DMS153 (cell line): Measurements from ENCODE around the gene ABCC8.
"Not testable (repeated sequence)": the region's sequence is repeated elsewhere in the genome, so short reads cannot be mapped to it uniquely, and the experiment has no call there.

Source experiments
- DNase-seq: peaks from one replicate; lab custom pipeline; 2025; lab: John Stamatoyannopoulos, UW

Gene ABCC8

GRCh38 chr11:17428261-17428660 lies 48.4 kb downstream of the ABCC8 start:
- DNase-seq = no peak

GRCh38 chr11:17426233-17426632 lies 50.4 kb downstream of the ABCC8 start:
- DNase-seq = not testable (repeated sequence)

- no peak for DNase-seq
Measured at GRCh38 chr11:17423533-17424310, 52.9 kb downstream of the ABCC8 start.

- no peak for DNase-seq
Measured at GRCh38 chr11:17421781-17422180, 54.9 kb downstream of the ABCC8 start.

GRCh38 chr11:17418444-17419081 lies 58.1 kb downstream of the ABCC8 start:
- no peak for DNase-seq

- no peak for DNase-seq
Measured at GRCh38 chr11:17416492-17416891, 60.2 kb downstream of the ABCC8 start.

GRCh38 chr11:17415523-17416104 lies 61.0 kb downstream of the ABCC8 start:
- DNase-seq = no peak

- no peak for DNase-seq
Measured at GRCh38 chr11:17414992-17415391, 61.7 kb downstream of the ABCC8 start.

GRCh38 chr11:17414317-17414737 lies 62.3 kb downstream of the ABCC8 start:
- peak; percentile 79 for DNase-seq

- DNase-seq = peak; percentile 95
Measured at GRCh38 chr11:17413414-17414316, 63.0 kb downstream of the ABCC8 start.

GRCh38 chr11:17412488-17413180 lies 64.0 kb downstream of the ABCC8 start:
- DNase-seq = peak; percentile 24

GRCh38 chr11:17411418-17411817 lies 65.2 kb downstream of the ABCC8 start:
- no peak for DNase-seq

GRCh38 chr11:17410606-17411379 lies 65.9 kb downstream of the ABCC8 start:
- no peak for DNase-seq

- peak; percentile 37 for DNase-seq
Measured at GRCh38 chr11:17408641-17409040, 68.0 kb downstream of the ABCC8 start.

- DNase-seq = no peak
Measured at GRCh38 chr11:17408026-17408425, 68.6 kb downstream of the ABCC8 start.

GRCh38 chr11:17407575-17407974 lies 69.1 kb downstream of the ABCC8 start:
- DNase-seq = no peak

- DNase-seq = no peak
Measured at GRCh38 chr11:17406818-17407149, 69.9 kb downstream of the ABCC8 start.

- DNase-seq = no peak
Measured at GRCh38 chr11:17406082-17406817, 70.4 kb downstream of the ABCC8 start.

- peak; percentile 83 for DNase-seq
Measured at GRCh38 chr11:17405232-17406005, 71.2 kb downstream of the ABCC8 start.
